Kidney capillary endothelial cell (primary cell): Measurements from ENCODE around the gene RCVRN.
"Not testable (repeated sequence)": the region's sequence is repeated elsewhere in the genome, so short reads cannot be mapped to it uniquely, and the experiment has no call there.

Source experiments
- DNase-seq: peaks from one replicate; pipeline ENCODE4 v3.0.0-alpha.2; 2018; ENCODE audit warnings: low spot score

Gene RCVRN

GRCh38 chr17:9922012-9922848, 17.2 kb upstream of the RCVRN start:
- DNase-seq: no peak

- not testable (repeated sequence) for DNase-seq
These were observed 16.1 kb upstream of the RCVRN start for GRCh38 chr17:9921216-9921615.

- no peak for DNase-seq
These were observed 13.8 kb upstream of the RCVRN start for GRCh38 chr17:9918804-9919352.

GRCh38 chr17:9918352-9918751, 13.3 kb upstream of the RCVRN start:
- no peak for DNase-seq

GRCh38 chr17:9917801-9918200, 12.7 kb upstream of the RCVRN start:
- DNase-seq: no peak

GRCh38 chr17:9917131-9917530, 12.1 kb upstream of the RCVRN start:
- DNase-seq: no peak

GRCh38 chr17:9916108-9916507, 11.0 kb upstream of the RCVRN start:
- DNase-seq: no peak

- no peak for DNase-seq
These were observed 8.4 kb upstream of the RCVRN start for GRCh38 chr17:9913476-9913875.

- no peak for DNase-seq
These were observed 7.3 kb upstream of the RCVRN start for GRCh38 chr17:9912121-9913099.

- DNase-seq: no peak
These were observed 6.0 kb upstream of the RCVRN start for GRCh38 chr17:9911089-9911488.

- no peak for DNase-seq
These were observed 3.6 kb upstream of the RCVRN start for GRCh38 chr17:9908649-9909042.

- no peak for DNase-seq
These were observed 3.0 kb upstream of the RCVRN start for GRCh38 chr17:9907883-9908648.

GRCh38 chr17:9907131-9907530, 2.1 kb upstream of the RCVRN start:
- DNase-seq: no peak

- DNase-seq: no peak
These were observed 1.5 kb upstream of the RCVRN start for GRCh38 chr17:9906616-9907015.

GRCh38 chr17:9905902-9906301, 831 bp upstream of the RCVRN start:
- DNase-seq: peak; percentile 8

GRCh38 chr17:9904277-9905077, 594 bp downstream of the RCVRN start:
- no peak for DNase-seq

GRCh38 chr17:9902120-9902519, 3.0 kb downstream of the RCVRN start:
- no peak for DNase-seq

GRCh38 chr17:9900784-9901183, 4.3 kb downstream of the RCVRN start:
- DNase-seq: peak; percentile 78

- no peak for DNase-seq
These were observed 5.0 kb downstream of the RCVRN start for GRCh38 chr17:9900044-9900594.

- DNase-seq: no peak
These were observed 5.6 kb downstream of the RCVRN start for GRCh38 chr17:9899280-9900043.
